ENCODE data around the gene EHD1.

DNA sequence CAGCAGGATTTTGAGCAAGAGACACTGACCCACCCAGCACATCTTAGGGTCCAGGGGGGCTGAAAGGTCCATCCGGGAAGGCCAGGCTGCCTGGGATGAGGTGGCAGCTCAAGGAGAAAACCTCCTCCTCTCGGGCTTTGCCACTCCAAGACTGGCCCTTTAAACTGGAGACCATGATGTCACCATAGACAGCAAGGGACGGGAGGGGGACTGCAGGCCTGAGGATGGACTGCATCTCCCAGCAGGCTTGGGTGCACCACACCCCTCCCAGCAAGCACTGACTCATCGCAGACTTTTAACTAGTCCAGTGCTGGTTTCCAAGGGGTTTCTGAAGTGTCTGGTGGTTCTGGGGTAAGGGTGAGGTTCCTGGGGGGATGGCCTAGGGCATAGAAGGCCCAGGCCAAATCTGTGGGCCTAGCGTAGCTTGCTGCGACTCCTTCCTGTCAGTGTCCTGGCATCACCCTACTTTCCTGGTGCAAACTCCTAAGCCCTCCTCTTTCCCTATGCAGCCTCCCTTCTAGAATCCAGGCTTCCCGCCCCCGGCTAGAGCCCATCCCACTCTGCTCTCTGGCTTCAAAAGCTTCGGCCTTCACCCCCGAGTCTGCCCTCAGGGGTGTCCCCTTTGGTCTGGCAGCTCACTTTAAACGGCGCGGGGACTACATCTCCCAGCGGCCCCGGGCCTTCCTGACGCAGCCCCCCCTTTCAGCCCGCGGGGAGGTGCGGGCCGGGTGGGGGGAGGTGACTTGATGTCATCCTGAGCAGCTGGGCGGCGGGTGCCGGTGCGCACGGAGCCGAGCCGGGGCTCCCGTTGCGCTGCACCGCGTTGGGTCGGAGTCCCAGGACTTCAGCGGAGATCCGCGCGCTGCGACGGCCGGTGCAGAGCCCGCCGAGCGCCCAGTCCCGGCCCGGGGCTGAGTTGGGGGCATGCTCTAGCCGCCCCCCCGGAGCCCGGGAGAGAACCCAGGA, 45.8 kb upstream of the EHD1 start, which contains the start of gene PPP2R5B:
- TF ChIP-seq, protein P1, sequence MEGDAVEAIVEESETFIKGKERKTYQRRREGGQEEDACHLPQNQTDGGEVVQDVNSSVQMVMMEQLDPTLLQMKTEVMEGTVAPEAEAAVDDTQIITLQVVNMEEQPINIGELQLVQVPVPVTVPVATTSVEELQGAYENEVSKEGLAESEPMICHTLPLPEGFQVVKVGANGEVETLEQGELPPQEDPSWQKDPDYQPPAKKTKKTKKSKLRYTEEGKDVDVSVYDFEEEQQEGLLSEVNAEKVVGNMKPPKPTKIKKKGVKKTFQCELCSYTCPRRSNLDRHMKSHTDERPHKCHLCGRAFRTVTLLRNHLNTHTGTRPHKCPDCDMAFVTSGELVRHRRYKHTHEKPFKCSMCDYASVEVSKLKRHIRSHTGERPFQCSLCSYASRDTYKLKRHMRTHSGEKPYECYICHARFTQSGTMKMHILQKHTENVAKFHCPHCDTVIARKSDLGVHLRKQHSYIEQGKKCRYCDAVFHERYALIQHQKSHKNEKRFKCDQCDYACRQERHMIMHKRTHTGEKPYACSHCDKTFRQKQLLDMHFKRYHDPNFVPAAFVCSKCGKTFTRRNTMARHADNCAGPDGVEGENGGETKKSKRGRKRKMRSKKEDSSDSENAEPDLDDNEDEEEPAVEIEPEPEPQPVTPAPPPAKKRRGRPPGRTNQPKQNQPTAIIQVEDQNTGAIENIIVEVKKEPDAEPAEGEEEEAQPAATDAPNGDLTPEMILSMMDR (conservative IDR thresholded peaks at IDR 0.05 in 1 of 2, IDR thresholded peaks at IDR 0.05 in 1 of 2; ENCODE audit: low read depth in 1 of 2, low read length in 2 of 2), result no peak
- TF ChIP-seq EZH2 (IDR thresholded peaks at IDR 0.05; ENCODE audit: low read length, missing control alignments), result no peak

Measured in fibroblast of lung (primary cell).